ENCODE data around the gene MGAT4D.
"Not testable (repeated sequence)": the region's sequence is repeated elsewhere in the genome, so short reads cannot be mapped to it uniquely, and the experiment has no call there.

MGAT4D gene

DNA sequence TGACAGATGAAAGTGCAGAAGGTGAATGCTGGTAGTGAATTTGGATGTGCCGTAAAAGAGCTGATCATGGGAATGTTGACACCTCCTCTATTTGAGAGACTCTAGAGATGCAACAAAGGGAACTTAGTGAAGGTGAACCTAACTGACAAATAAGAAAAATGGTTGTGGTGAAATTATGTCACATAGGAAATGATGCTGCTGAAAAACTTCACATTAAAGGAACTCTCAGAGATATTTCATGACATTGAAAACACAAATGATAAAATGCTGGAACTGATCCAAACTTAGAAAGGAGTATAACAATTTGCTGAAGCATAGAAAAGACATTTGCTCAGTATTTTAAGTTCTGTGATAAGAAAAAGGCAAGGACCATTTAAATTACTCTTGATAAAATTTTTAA lies 31.9 kb downstream of the MGAT4D start:
- no peak overlapping the region for H3K27ac Mint-ChIP-seq
- H3K9me3 Mint-ChIP-seq (ENCODE audit: low read depth), result no peaks in the 10 kb centered on the region
- H3K4me1 Mint-ChIP-seq (ENCODE audit: low read depth), result no peaks in the 10 kb centered on the region
- peaks cover 22% of the 10 kb centered on the region for H3K27me3 Mint-ChIP-seq
- no peaks in the 10 kb centered on the region for H3K36me3 Mint-ChIP-seq
- H3K4me3 Mint-ChIP-seq, result no peak overlapping the region

- Mint-ChIP-seq H3K36me3 (no peaks in the 10 kb centered on the region), H3K9me3 (ENCODE audit: low read depth) (no peaks in the 10 kb centered on the region), H3K27ac (no peak overlapping the region), H3K4me3 (no peak overlapping the region), H3K27me3 (peaks cover 18% of the 10 kb centered on the region), H3K4me1 (ENCODE audit: low read depth) (no peaks in the 10 kb centered on the region)
Observed at GRCh38 chr4:140463614-140464013, 34.5 kb downstream of the MGAT4D start.

DNA sequence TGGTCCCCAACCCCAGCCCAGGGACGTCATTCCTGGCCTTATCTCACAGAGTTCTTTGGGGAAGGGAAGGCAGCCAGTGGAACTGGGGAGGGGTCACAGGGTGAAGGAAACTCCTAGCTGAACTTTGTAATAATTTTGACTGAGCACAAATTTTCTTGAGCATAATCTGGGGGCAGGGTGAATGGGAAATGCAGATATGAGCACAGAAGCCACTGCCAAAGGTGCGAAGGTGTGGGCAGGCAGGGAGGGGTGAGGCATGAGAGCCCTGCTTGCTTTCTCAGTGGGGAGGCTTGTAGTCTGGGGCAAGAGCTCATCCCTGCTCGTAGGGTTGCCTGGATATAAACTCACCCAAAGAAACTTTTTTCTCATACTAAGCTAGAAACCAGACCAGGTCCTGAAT lies 34.9 kb downstream of the MGAT4D start:
- Mint-ChIP-seq H3K27me3 (peaks cover 18% of the 10 kb centered on the region), H3K27ac (no peak overlapping the region), H3K9me3 (ENCODE audit: low read depth) (no peaks in the 10 kb centered on the region), H3K4me3 (no peak overlapping the region), H3K36me3 (no peaks in the 10 kb centered on the region), H3K4me1 (ENCODE audit: low read depth) (no peaks in the 10 kb centered on the region)

DNA sequence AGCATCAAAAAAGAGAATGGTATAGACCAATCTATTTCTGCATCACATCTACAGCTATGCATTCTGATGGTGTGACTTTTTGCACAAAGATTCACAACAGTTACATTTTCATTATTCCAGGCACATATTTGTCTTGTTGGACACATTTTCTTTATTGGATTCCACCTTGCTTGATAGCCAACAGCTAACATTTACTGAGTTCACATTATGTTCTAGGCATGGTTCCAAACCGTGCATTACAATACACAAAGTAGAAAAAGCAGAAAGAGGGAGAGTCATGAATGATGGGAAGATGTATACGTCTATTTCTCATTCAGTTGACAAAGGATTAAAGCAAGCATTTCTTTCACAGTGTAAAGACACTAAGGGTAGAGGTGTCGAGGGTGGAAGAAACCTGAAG lies 47.7 kb downstream of the MGAT4D start:
- Mint-ChIP-seq H3K4me3 (no peak overlapping the region), H3K27me3 (peaks cover 11% of the 10 kb centered on the region), H3K9me3 (ENCODE audit: low read depth) (no peaks in the 10 kb centered on the region), H3K36me3 (no peaks in the 10 kb centered on the region), H3K27ac (no peak overlapping the region), H3K4me1 (ENCODE audit: low read depth) (no peaks in the 10 kb centered on the region)

- no peaks in the 10 kb centered on the region for H3K9me3 Mint-ChIP-seq (ENCODE audit: low read depth)
- no peak overlapping the region for H3K27ac Mint-ChIP-seq
- H3K4me1 Mint-ChIP-seq (ENCODE audit: low read depth), result no peaks in the 10 kb centered on the region
- H3K36me3 Mint-ChIP-seq, result no peaks in the 10 kb centered on the region
- peaks cover 10% of the 10 kb centered on the region for H3K27me3 Mint-ChIP-seq
- H3K4me3 Mint-ChIP-seq, result no peak overlapping the region
Observed at GRCh38 chr4:140448830-140449229, 49.3 kb downstream of the MGAT4D start.

DNA sequence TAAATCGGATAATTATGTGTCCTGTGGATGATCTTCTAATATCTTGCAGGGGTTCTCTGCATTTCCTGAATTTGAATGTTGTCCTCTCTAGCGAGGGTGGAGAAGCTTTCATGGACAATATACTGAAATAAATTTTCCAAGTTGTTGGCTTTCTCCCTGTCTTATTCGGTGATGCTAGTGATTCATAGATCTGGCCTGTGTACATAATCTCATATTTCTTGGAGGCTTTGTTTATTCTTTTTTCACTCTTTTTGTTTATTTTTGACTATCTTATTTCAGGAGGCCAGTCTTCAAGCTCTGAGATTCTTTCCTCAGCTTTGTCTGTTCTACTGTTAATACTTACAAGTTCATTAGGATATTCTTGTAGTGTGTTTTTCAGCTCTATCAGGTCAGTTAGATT lies 49.9 kb downstream of the MGAT4D start:
- H3K9me3 Mint-ChIP-seq (ENCODE audit: low read depth), result no peaks in the 10 kb centered on the region
- no peak overlapping the region for H3K27ac Mint-ChIP-seq
- no peaks in the 10 kb centered on the region for H3K36me3 Mint-ChIP-seq
- no peak overlapping the region for H3K4me3 Mint-ChIP-seq
- peaks cover 10% of the 10 kb centered on the region for H3K27me3 Mint-ChIP-seq
- H3K4me1 Mint-ChIP-seq (ENCODE audit: low read depth), result no peaks in the 10 kb centered on the region

DNA sequence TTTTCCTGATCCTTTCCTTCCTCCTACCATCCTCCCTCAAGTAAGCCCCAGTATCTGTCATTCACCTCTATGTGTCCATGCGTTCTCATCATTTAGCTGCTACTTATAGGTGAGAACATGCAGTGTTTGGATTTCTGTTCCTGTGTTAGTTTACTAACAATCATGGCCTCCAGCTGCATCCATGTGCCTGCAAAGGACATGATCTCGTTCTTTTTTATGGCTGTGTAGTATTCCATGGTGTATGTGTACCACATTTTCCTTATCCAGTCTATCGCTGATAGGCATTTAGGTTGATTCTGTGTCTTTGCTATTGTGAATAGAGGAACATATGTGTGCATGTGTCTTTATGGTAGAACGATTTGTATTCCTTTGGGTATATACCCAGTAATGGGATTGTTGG lies 53.7 kb downstream of the MGAT4D start:
- H3K4me1 Mint-ChIP-seq (ENCODE audit: low read depth); H3K27ac Mint-ChIP-seq; H3K4me3 Mint-ChIP-seq; H3K9me3 Mint-ChIP-seq (ENCODE audit: low read depth); H3K27me3 Mint-ChIP-seq; H3K36me3 Mint-ChIP-seq: not testable (repeated sequence)

DNA sequence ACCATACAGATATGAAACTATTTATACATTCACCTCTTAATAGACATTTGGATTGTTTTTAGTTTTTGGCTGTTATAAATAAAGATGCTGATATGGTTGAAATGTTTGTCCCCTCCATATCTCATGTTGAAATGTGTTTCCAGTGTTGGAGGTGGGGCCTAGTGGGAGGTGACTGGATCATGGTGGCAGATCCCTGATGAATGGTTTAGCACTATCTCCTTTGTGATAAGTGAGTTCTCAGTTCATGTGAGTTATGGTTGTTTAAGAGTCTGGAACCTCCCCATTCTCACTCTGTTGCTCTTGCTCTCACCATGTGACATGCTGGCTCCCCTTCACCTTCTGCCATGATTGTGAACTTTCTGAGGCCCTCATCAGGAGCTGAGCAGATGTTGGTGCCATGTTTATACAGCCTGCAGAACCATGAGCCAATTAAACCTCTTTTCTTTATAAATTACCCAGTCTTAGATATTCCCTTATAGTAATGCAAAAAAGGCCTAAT lies 58.4 kb downstream of the MGAT4D start:
- no peaks in the 10 kb centered on the region for H3K36me3 Mint-ChIP-seq
- H3K9me3 Mint-ChIP-seq (ENCODE audit: low read depth), result no peaks in the 10 kb centered on the region
- H3K27ac Mint-ChIP-seq, result no peak overlapping the region
- no peaks in the 10 kb centered on the region for H3K27me3 Mint-ChIP-seq
- no peaks in the 10 kb centered on the region for H3K4me1 Mint-ChIP-seq (ENCODE audit: low read depth)
- H3K4me3 Mint-ChIP-seq, result no peak overlapping the region

GRCh38 chr4:140427919-140428471 lies 70.1 kb downstream of the MGAT4D start:
- peaks cover 32% of the 10 kb centered on the region for H3K27me3 Mint-ChIP-seq
- H3K27ac Mint-ChIP-seq, result no peak overlapping the region
- no peaks in the 10 kb centered on the region for H3K9me3 Mint-ChIP-seq (ENCODE audit: low read depth)
- peaks cover 2% of the 10 kb centered on the region for H3K36me3 Mint-ChIP-seq
- H3K4me3 Mint-ChIP-seq, result peak overlapping the region; percentile 89
- peaks cover 8% of the 10 kb centered on the region for H3K4me1 Mint-ChIP-seq (ENCODE audit: low read depth)

- H3K27ac Mint-ChIP-seq, result no peak within 1 kb of the TSS
- peaks cover 32% of the 10 kb centered on the region for H3K27me3 Mint-ChIP-seq
- H3K4me3 Mint-ChIP-seq, result peak within 1 kb of the TSS; percentile 89
- H3K9me3 Mint-ChIP-seq (ENCODE audit: low read depth), result no peaks in the 10 kb centered on the region
- H3K4me1 Mint-ChIP-seq (ENCODE audit: low read depth), result peaks cover 8% of the 10 kb centered on the region
- peaks cover 2% of the 10 kb centered on the region for H3K36me3 Mint-ChIP-seq
Observed at GRCh38 chr4:140427106-140427918, 70.8 kb downstream of the MGAT4D start, which contains the start of gene CLGN. Gene CLGN, minus strand, starts transcription at chr4:140427648. Its CDS starts 14,570 bp downstream, at chr4:140413078.

- Mint-ChIP-seq H3K27me3 (peaks cover 32% of the 10 kb centered on the region), H3K4me3 (peak overlapping the region; percentile 80), H3K27ac (no peak overlapping the region), H3K9me3 (ENCODE audit: low read depth) (no peaks in the 10 kb centered on the region), H3K36me3 (peaks cover 2% of the 10 kb centered on the region), H3K4me1 (ENCODE audit: low read depth) (peaks cover 8% of the 10 kb centered on the region)
Observed at GRCh38 chr4:140426610-140427105, 71.4 kb downstream of the MGAT4D start.

GRCh38 chr4:140423106-140423505 lies 75.0 kb downstream of the MGAT4D start:
- Mint-ChIP-seq H3K9me3 (ENCODE audit: low read depth) (no peaks in the 10 kb centered on the region), H3K27me3 (peaks cover 25% of the 10 kb centered on the region), H3K36me3 (peaks cover 2% of the 10 kb centered on the region), H3K4me1 (ENCODE audit: low read depth) (peaks cover 8% of the 10 kb centered on the region), H3K27ac (no peak overlapping the region), H3K4me3 (no peak overlapping the region)

DNA sequence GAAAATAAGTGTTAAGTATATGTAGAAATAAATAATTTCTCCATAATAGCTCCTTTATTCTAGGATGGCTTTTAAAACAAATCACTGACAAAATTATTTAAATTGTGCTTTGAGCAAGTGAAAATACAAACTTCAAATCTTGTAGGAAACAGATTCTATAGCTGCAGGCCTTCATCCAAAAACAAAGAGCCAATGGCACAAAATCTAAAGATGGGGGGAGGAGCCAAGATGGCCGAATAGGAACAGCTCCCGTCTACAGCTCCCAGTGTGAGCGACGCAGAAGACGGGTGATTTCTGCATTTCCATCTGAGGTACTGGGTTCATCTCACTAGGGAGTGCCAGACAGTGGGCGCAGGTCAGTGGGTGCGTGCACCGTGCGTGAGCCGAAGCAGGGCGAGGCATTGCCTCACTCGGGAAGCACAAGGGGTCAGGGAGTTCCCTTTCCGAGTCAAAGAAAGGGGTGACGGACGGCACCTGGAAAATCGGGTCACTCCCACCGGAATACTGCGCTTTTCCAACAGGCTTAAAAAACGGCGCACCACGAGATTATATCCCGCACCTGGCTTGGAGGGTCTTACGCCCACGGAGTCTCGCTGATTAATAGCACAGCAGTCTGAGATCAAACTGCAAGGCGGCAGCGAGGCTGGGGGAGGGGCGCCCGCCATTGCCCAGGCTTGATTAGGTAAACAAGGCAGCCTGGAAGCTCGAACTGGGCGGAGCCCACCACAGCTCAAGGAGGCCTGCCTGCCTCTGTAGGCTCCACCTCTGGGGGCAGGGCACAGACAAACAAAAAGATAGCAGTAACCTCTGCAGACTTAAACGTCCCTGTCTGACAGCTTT lies 84.7 kb downstream of the MGAT4D start:
- not testable (repeated sequence) for H3K36me3 Mint-ChIP-seq; H3K4me3 Mint-ChIP-seq; H3K4me1 Mint-ChIP-seq (ENCODE audit: low read depth); H3K27ac Mint-ChIP-seq; H3K9me3 Mint-ChIP-seq (ENCODE audit: low read depth); H3K27me3 Mint-ChIP-seq

GRCh38 chr4:140408974-140409373 lies 89.1 kb downstream of the MGAT4D start:
- Mint-ChIP-seq H3K9me3 (ENCODE audit: low read depth) (no peaks in the 10 kb centered on the region), H3K36me3 (no peaks in the 10 kb centered on the region), H3K27me3 (peaks cover 10% of the 10 kb centered on the region), H3K4me1 (ENCODE audit: low read depth) (no peaks in the 10 kb centered on the region), H3K27ac (no peak overlapping the region), H3K4me3 (no peak overlapping the region)

- Mint-ChIP-seq H3K27me3 (peaks cover 7% of the 10 kb centered on the region), H3K9me3 (ENCODE audit: low read depth) (no peaks in the 10 kb centered on the region), H3K4me3 (no peak overlapping the region), H3K27ac (no peak overlapping the region), H3K4me1 (ENCODE audit: low read depth) (no peaks in the 10 kb centered on the region), H3K36me3 (no peaks in the 10 kb centered on the region)
Observed at GRCh38 chr4:140406292-140406691, 91.8 kb downstream of the MGAT4D start.

All from activated naive CD8-positive, alpha-beta T cell (primary cell).